GM12873 (cell line): ENCODE results near the gene ALG10B.

Source experiments
- CTCF ChIP-seq: IDR thresholded peaks from 2 replicates; pipeline ENCODE4 v1.5.1; 2012; ENCODE audit warnings: low read depth, mild to moderate bottlenecking, moderate library complexity, low read length, control low read depth; ENCODE audit not compliant: insufficient read depth; ENCODE audit errors: missing control alignments

Gene ALG10B

GRCh38 chr12:38370311-38370710 is 53.7 kb downstream of the ALG10B start:
- TF ChIP-seq CTCF = no peak

- TF ChIP-seq CTCF = no peak
These were observed 57.2 kb downstream of the ALG10B start for GRCh38 chr12:38373784-38374183.

GRCh38 chr12:38374751-38375150 is 58.2 kb downstream of the ALG10B start:
- TF ChIP-seq CTCF = no peak
